NCI-H2029 (cell line): ENCODE measurements around the gene PASD1.
"Not testable (repeated sequence)": the region's sequence is repeated elsewhere in the genome, so short reads cannot be mapped to it uniquely, and the experiment has no call there.

ENCODE experiments used
- DNase-seq: peaks from one replicate; lab custom pipeline; 2025; lab: John Stamatoyannopoulos, UW

PASD1 gene

DNA sequence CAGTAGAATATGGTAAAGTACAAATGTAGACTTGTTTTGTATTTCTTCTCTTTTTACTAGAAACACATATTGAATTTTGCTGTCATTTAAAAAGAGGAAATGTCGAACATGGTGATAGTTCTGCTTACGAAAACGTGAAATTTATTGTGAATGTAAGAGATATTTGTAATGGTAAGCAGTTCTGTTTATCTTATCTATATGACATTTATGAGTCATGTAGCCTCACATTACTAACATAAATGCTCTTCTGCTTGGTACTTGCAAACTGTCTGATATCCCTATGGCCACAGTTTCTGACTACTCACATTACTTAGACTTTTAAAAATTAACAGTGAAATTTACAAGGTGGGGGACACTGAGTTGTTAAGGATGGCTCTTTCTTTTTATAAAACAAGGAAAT lies 57.9 kb downstream of the PASD1 start:
- no peak for DNase-seq

DNA sequence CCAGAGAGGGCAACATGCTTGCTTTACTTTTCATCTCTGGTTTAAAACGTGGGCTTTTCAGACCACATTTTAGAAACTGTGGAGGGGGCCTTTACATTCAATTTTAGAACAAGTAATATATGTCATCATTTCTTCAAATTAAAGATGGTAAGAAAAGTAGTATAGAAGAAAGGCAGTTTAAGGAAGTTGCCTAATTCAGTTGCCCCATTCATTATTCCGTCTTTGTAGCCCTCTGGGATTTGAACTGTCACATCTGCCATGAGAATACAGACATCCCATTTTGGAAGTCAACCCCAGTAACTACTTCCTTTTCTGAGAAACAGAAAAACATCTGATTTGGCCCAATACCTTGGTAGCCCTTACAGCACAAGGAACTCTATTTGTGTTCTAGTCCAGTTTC lies 61.2 kb downstream of the PASD1 start:
- no peak for DNase-seq

DNA sequence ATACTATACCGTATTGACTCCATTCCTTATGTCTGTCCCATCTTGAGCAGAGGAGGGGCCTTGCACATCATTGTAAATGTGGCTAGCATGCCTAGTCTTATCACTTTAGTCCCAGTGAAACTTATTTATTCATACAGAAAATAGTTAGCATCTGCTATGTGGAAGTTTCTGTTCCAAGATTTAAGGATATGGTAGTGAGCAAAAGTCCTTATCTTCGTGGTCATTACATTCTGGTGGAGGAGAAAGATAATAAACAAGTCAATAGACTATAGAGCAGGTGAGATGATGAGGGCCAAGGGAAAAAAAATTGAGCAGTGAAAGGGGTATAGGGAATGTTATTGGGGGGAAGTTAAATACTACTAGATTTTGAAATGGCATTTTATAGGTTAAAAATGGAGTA lies 68.3 kb downstream of the PASD1 start:
- no peak for DNase-seq

DNA sequence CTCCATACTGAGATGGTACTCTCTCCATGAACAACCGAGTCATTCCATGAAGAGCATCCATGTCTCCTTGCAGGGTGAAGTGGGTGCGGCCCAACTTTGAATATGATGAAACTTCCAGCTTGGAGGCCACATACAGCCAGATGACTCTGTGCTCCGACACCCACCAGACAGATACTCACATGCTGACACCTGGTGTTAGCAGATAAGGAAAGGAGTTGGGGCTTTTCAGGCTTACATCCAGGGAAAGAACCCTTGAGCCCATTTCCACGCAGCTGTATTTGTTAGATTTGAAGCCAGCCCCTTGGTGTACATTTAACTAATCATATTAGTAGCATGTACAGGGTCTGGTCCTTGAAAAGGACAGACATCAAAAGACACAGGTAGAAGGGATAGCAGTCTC lies 69.7 kb downstream of the PASD1 start:
- no peak for DNase-seq

- DNase-seq: no peak
Observed at GRCh38 chrX:151634937-151635336, 71.5 kb downstream of the PASD1 start.

GRCh38 chrX:151641564-151641963 lies 78.1 kb downstream of the PASD1 start:
- no peak for DNase-seq

DNA sequence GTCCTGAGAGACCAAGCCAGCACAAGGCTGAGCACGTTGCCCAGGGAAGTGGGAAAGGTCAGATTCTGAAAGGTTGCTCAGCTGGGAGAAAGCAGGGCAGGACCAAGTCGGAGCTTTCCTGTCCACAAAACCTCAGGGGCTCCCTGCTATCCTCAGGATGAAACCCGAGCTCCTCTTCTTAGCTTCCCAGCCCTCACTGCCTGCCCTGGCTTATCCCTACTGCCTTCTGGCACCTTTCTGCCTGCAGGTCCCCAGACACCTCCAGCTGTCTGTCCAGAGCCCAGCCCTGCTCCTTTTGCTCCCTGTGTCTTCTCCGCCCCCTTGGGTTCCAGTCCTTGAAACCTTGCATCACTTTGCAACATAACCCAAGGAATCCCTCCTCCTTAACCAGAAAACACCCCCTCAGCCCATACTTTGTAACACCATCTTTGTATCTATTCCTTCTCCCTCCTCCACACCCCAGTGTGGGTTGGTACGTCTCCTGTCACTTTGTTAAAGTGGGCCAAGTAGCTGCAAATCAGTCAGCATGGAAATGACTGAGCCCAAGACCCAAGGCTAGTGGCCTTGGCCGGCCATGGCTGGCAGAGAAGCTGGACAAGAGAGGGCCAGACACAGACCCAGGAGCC lies 111.8 kb downstream of the PASD1 start:
- DNase-seq: no peak

GRCh38 chrX:151676196-151676595 lies 112.7 kb downstream of the PASD1 start:
- DNase-seq: no peak

- DNase-seq: no peak
Observed at GRCh38 chrX:151679798-151680402, 116.4 kb downstream of the PASD1 start.

- peak; percentile 19 for DNase-seq
Observed at GRCh38 chrX:151680805-151681204, 117.3 kb downstream of the PASD1 start.

DNA sequence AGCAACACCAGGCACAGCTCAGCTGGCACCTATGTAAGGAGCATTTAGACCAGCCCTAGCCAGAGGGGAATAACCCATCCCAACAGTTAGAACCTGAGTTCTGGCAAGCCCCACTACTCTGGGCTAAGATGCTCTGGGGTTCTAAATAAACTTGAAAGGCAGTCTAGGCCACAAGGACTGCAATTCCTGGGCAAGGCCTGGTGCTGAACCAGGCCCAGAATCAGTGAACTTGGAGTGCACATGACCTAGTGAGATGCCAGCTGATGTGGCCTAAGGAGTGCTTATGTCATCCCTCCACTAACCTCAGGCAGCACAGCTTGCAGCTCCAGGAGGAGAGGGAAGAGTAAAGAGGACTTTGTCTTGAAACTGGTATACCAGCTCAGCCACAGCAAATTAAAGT lies 124.2 kb downstream of the PASD1 start:
- no peak for DNase-seq

GRCh38 chrX:151688695-151689094 lies 125.2 kb downstream of the PASD1 start:
- DNase-seq: no peak

DNA sequence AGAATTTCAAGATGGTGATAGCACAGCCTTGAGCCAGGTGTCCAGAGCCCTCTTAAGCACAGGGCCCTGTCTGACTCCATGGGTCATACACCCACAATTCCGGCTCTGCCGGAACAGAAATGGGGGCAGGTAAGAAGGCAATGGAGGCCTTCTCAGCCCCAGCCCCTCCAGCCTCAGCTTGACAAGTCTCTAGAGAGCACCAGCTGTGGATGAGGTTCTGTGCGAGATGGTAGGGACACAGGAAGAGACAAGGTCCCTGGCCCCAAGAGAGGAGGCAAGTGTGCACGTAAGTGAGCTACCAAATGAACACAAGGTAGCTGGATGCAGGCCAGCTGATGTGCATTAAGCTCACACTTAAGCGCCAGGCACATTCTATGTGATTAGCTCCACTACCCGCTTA lies 129.3 kb downstream of the PASD1 start:
- no peak for DNase-seq

- no peak for DNase-seq
Observed at GRCh38 chrX:151694121-151694520, 130.6 kb downstream of the PASD1 start.

DNA sequence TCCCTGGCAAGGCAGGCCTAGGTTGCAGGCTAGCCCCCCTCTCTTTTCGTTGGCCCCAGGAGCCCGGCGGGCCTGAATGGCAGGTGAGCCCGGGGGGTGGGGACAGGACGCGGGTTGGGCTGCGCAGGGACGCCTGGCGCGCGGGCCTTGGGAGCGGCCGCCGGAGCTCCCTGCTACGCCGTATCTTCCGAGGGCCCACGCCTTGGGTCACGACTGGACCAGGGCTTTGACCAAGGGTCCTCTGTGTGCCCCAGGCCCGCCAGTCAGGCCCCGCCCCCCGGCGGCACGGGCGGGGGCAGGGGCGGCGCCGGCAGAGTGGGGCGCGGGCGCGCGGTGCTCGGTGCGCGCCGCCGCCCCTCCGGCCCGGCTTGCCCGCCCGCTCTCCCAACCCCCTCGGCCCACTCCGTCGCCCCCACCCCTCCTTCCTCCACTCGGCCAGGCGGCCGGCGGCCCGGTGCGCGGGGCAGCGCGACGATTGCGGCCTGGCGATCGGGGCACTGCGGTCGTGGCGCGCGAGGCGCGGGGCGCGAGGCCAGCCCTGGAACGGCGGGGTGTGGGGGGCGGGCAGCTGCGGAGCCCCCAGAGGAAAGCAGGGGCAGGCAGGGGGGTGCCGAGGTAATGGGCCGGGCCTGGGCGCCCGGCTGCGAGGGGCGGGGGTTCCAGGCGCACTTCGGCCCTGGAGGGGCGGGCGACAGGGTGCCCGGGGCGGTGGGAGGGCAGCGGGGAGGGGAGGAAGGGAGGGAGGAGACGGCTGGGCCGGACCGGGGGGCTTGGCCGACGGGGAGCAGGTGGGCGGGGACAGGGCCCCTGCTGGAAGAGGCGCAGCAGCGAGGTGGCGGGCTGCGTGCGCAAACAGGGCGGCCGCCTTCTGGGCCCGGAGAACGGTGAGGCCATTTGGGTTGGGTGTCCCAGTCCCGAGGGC lies 131.4 kb downstream of the PASD1 start, which contains the start of gene PRRG3:
TSS of gene PRRG3 (plus strand) at position 798 of the 922 bp plus-strand sequence. CDS start 3,357 bp downstream, outside the sequence.
- DNase-seq: no peak

DNA sequence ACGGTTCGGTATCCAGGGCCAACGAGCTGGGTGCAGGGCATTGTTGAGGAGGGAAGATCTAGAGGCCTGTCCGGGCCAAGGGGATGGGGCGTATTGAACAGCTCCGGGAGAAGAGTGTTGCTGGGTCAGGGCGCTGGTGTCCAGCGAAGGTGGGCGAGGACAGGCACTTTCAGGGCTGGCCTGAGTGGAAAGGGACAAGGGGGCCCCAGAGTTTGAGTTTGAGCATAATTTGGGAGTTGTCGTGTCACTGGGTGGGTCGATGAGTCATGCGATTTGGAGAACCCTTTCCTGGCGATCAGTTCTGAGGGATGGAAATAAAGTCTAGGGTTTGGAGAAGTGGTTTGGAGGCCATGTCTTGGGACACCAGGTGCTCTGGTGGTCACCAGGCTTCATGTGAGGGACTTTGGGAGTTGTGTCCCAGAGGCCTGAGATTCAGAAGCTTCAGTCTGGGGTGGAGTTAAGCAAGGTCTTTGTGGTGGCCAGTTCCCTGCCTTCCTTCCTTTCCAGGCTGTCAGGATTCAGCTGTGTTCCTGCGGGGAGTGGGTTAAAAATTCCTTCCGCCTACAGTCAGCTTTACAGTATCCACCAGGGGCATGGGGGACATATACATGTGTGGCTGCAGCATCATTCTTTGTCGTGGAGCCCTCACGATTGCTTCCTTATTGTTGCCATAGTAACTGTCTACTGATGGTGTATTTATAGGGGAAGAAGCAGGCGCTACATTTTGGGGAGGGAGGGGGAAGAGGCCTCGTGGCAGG lies 132.3 kb downstream of the PASD1 start:
- no peak for DNase-seq

- DNase-seq: not testable (repeated sequence)
Observed at GRCh38 chrX:151697082-151697481, 133.6 kb downstream of the PASD1 start.

- DNase-seq: no peak
Observed at GRCh38 chrX:151697522-151697921, 134.0 kb downstream of the PASD1 start.

- no peak for DNase-seq
Observed at GRCh38 chrX:151698485-151698884, 135.0 kb downstream of the PASD1 start.

DNA sequence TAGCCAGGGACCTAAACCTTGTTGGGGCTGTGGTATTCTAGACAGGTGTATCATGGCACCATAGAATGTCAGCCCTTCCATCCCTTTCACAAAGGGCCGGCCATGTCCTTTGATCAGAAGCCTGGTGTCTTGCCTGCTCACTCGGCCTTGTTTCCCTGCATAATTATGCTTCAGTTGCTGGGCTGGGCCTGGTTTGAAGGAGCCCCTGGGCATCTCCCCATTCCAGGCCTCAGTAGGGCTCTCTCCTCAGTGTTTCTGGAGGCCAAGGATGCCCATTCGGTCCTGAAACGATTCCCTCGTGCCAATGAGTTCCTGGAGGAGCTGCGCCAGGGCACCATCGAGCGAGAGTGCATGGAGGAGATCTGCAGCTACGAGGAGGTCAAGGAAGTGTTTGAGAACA lies 136.3 kb downstream of the PASD1 start:
- no peak for DNase-seq

GRCh38 chrX:151700581-151700980 lies 137.1 kb downstream of the PASD1 start:
- no peak for DNase-seq

DNA sequence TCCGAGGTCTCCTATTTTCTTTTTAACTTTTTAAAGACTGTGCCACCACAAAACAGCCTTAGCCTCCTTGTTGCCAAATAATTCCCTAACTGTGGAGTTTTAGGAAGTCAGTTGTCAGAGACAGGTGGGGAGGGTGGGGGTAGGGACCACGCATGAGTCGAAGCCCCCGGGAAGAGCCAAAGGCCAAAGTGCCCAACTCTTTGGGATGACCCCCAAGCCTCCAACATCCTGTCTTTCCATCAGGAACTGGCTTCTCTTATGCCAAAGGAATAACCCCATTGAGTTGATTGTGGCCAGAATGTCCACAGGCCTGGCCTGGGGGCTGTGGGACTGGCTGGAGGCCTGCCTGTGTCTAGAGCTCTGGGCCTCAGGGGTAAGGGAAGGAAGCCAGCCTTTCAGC lies 137.6 kb downstream of the PASD1 start:
- DNase-seq: no peak
